HepG2 (cell line): ENCODE data around the gene MIOS. TPM values are rescaled to one million over a fixed set of nuclear protein-coding genes. Genes with fewer than 3 reads are reported as not detected.

ENCODE experiments used
- AHR ChIP-seq: IDR thresholded peaks from 2 replicates; pipeline ENCODE4 v1.6.1; 2018; ENCODE audit warnings: missing genetic modification reagents, missing compliant biosample characterization
- ATF4 ChIP-seq, 2 experiments: fragments of 450-650 bp in 1 of 2; sonication (generic) in 1 of 2; formaldehyde crosslinking; IDR thresholded peaks; 2 replicates each; pipeline versions ENCODE4 v1.5.0 to v1.8.0; 2020 to 2022; ENCODE audit warnings: mild to moderate bottlenecking in 1 of 2, missing genetic modification reagents in 1 of 2
- IKZF4 ChIP-seq: sonication (generic); formaldehyde crosslinking; IDR thresholded peaks from 2 replicates; pipeline ENCODE4 v1.5.1; 2020; ENCODE audit warnings: borderline replicate concordance, mild to moderate bottlenecking, low read depth, missing genetic modification reagents; ENCODE audit errors: not compliant biosample characterization
- KAT8 ChIP-seq: IDR thresholded peaks from 2 replicates; pipeline ENCODE4 v1.6.1; 2016; ENCODE audit warnings: missing genetic modification reagents, missing compliant biosample characterization
- NFE2L1 ChIP-seq: sonication (generic); formaldehyde crosslinking; IDR thresholded peaks from 2 replicates; pipeline ENCODE4 v1.4.0; 2020; ENCODE audit warnings: missing genetic modification reagents, mild to moderate bottlenecking, borderline replicate concordance
- NFYB ChIP-seq: sonication (generic); formaldehyde crosslinking; IDR thresholded peaks from 2 replicates; pipeline ENCODE4 v1.4.0; 2020; ENCODE audit warnings: missing genetic modification reagents
- PAF1 ChIP-seq: IDR thresholded peaks from 2 replicates; pipeline ENCODE4 v1.6.1; 2016; ENCODE audit warnings: missing genetic modification reagents, missing compliant biosample characterization
- RBAK ChIP-seq: sonication (generic); formaldehyde crosslinking; IDR thresholded peaks from 2 replicates; pipeline ENCODE4 v1.5.1; 2020; ENCODE audit warnings: mild to moderate bottlenecking, missing genetic modification reagents
- SATB2 ChIP-seq: sonication (generic); formaldehyde crosslinking; IDR thresholded peaks from 2 replicates; pipeline ENCODE4 v1.5.0; 2020; ENCODE audit warnings: missing genetic modification reagents
- SETDB1 ChIP-seq: sonication (generic); formaldehyde crosslinking; IDR thresholded peaks from 2 replicates; pipeline ENCODE4 v1.5.1; 2020; ENCODE audit warnings: missing genetic modification reagents, mild to moderate bottlenecking, borderline replicate concordance
- TAF1 ChIP-seq: sonication (generic); formaldehyde crosslinking; IDR thresholded peaks from 2 replicates; pipeline ENCODE4 v1.4.0; 2020; ENCODE audit warnings: missing genetic modification reagents
- THAP11 ChIP-seq: IDR thresholded peaks from 2 replicates; pipeline ENCODE4 v1.6.1; 2016; ENCODE audit warnings: missing biosample characterization, missing genetic modification reagents
- ZBED4 ChIP-seq: sonication (generic); formaldehyde crosslinking; IDR thresholded peaks from 2 replicates; pipeline ENCODE4 v1.4.0; 2020; ENCODE audit warnings: missing genetic modification reagents, borderline replicate concordance
- ZMAT3 ChIP-seq: sonication (generic); formaldehyde crosslinking; conservative IDR thresholded peaks from 2 replicates; pipeline ENCODE4 v1.7.0; 2021; ENCODE audit warnings: missing genetic modification reagents
- ZNF496 ChIP-seq: sonication (generic); formaldehyde crosslinking; IDR thresholded peaks from 2 replicates; pipeline ENCODE4 v1.8.1; 2023; ENCODE audit warnings: mild to moderate bottlenecking, moderate library complexity, missing genetic modification reagents; ENCODE audit not compliant: insufficient replicate concordance
- ZNF770 ChIP-seq: sonication (generic); formaldehyde crosslinking; IDR thresholded peaks from 2 replicates; pipeline ENCODE4 v1.5.0; 2020; ENCODE audit warnings: mild to moderate bottlenecking, missing genetic modification reagents
- ZSCAN20 ChIP-seq: sonication (generic); formaldehyde crosslinking; IDR thresholded peaks from 2 replicates; pipeline ENCODE4 v1.4.0; 2020; ENCODE audit warnings: missing genetic modification reagents, mild to moderate bottlenecking, borderline replicate concordance
- polyA plus RNA-seq, 8 experiments: library from polyadenylated mRNA; depleted of rRNA in 3 of 8; stranded (reverse) in 7 of 8; unstranded in 1 of 8; fragments of >200 nt; fragmentation: Illumina TruSeq in 4 of 8; extraction: Trizol in 4 of 8; gene quantifications; 2 replicates each; pipeline versions ENCODE4 v1.2.1 to v1.2.3, GENCODE V29; 2011 to 2016; ENCODE audit warnings: low read depth in 4 of 8, missing spikeins in 1 of 8, mixed read lengths in 1 of 8; ENCODE audit not compliant: insufficient read depth in 1 of 8
- total RNA-seq, 5 experiments: library from RNA; depleted of rRNA; stranded (reverse); fragments of >200 nt; fragmentation: Illumina TruSeq; extraction: Trizol; gene quantifications; 2 replicates each; pipeline ENCODE4 v1.2.3, GENCODE V29; 2016; ENCODE audit warnings: low read depth in 1 of 5
- TF ChIP-seq, protein P1 (sequence below): sonication (generic); formaldehyde crosslinking; IDR thresholded peaks from 2 replicates; pipeline ENCODE4 v1.5.0; 2020; ENCODE audit warnings: mild to moderate bottlenecking, missing genetic modification reagents

The MIOS gene
- total and polyA plus RNA-seq, 2 of the 13 experiments (the other 11 are each of a cell fraction or from before 2014, with no cell fraction given): 15.2 to 33.5 TPM

DNA sequence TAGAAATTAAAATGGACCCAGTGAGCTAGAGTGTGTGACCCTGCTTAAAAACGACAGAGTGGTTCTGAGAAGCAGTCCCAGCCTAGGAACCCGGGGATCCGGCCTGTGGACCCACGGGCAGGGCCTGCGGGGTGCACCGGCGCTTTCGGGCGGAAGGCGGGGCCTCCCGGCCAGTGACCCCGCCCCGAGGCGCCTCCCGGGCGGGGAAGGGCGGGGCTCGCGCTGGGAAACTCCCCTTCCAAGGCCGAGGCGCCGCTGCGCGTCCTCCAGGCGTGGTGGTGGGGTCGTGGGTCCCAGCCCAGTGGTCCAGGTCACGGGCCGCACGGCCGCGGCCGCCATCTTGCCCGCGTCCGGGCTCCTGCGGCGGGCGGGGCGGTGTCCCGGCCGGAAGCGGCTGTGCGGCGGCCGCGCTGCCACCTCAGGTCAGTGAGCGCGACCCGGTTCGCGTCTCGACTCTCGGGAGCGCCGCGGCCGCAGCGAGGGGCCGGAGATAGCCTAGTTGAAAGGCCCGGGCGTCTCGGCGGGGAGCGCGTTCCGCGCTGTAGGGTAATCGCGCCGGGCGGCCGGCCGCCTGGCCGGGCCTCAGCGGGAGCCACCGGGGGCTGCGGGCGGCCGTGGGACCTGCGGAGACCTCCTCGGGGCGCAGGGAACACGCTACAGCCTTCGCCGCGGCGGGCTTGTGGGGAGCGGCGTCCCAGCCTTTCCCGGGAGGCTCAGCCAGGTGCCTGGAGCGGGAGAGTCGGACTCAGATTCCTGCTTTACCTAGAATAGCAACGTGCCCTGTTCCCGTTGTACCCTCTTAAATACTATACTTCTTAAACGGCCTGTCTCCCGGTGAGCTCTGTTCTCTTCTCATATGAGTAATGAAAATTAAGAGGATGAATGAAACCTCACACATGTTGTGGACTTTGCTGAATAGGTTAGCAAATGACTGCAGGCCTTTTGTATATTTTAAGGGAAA lies at the start of gene MIOS (continued):
- 0 out of 2 replicates have a peak, but pooled peaks have one; percentile 50 for TF ChIP-seq ZMAT3 (CRISPR knock-in tag)
- no peak for TF ChIP-seq NFYB (CRISPR knock-in tag)
- no peak for TF ChIP-seq SETDB1 (CRISPR knock-in tag)
- no peak for TF ChIP-seq NFE2L1 (CRISPR knock-in tag)
- no peak for TF ChIP-seq ZNF496 (CRISPR knock-in tag)
- TF ChIP-seq PAF1: no peak
- TF ChIP-seq SATB2: no peak
- no peak for TF ChIP-seq IKZF4 (CRISPR knock-in tag)
- peak; percentile 53; the same call in 1 of the 2 replicates for TF ChIP-seq ZBED4 (CRISPR knock-in tag)
- TF ChIP-seq THAP11 (CRISPR knock-in tag): peak; percentile 56; the same call in 1 of the 2 replicates
- no peak; the same call in 1 of the 2 replicates for TF ChIP-seq KAT8 (CRISPR knock-in tag)
- TF ChIP-seq, protein P1, sequence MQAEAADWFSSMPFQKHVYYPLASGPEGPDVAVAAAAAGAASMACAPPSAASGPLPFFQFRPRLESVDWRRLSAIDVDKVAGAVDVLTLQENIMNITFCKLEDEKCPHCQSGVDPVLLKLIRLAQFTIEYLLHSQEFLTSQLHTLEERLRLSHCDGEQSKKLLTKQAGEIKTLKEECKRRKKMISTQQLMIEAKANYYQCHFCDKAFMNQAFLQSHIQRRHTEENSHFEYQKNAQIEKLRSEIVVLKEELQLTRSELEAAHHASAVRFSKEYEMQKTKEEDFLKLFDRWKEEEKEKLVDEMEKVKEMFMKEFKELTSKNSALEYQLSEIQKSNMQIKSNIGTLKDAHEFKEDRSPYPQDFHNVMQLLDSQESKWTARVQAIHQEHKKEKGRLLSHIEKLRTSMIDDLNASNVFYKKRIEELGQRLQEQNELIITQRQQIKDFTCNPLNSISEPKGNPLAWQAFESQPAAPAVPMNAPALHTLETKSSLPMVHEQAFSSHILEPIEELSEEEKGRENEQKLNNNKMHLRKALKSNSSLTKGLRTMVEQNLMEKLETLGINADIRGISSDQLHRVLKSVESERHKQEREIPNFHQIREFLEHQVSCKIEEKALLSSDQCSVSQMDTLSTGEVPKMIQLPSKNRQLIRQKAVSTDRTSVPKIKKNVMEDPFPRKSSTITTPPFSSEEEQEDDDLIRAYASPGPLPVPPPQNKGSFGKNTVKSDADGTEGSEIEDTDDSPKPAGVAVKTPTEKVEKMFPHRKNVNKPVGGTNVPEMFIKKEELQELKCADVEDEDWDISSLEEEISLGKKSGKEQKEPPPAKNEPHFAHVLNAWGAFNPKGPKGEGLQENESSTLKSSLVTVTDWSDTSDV: no peak
- peak; percentile 47 for TF ChIP-seq TAF1
- no peak for TF ChIP-seq AHR
- TF ChIP-seq ATF4 (CRISPR knock-in tag; IDR thresholded peaks at IDR 0.05): no peak
- TF ChIP-seq ZNF770 (CRISPR knock-in tag): peak; percentile 62; the same call in 1 of the 2 replicates
- no peak for TF ChIP-seq RBAK
- peak; percentile 30; the same call in 1 of the 2 replicates for TF ChIP-seq ZSCAN20 (CRISPR knock-in tag)
